Measurements from ENCODE around the gene SLC25A24.

Gene SLC25A24

DNA sequence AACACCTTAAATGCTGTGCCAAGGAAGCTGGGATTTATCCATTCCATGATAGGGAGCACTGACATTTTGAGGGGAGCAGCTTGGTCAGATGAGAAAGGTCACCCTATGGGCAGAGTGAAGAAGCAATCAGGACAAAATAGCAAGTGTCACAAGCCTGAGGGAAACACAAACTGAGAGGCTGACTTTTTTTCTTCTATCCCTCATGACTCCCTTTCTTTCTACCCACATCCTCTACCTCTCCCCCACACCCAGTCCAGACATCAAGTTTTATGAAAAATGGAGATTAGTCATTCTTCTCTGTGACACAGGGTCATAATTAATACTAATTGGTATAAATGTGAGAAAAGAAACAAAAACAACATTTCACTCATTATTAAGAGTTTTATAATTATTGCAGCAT lies 103.1 kb downstream of the SLC25A24 start:
- DNase-seq (ENCODE audit: low spot score) = no peak

DNA sequence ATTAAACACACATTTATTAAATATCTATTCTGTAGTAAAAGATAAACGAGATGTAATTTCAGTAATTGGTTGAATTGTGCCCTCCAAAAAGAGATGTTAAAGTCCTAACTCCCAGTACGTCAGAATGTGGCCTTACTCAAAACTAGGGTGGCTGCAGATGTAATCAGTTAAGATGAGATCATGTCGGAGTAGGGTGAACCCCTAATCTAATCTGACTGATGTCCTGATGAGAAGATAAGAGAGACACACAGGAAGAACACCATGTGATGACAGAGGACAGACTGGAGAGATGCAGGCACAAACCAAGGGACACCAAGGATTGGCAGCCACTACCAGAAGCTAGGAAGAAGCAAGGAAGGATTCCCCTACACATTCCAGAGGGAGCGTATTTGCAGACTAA lies 104.1 kb downstream of the SLC25A24 start:
- no peak for DNase-seq (ENCODE audit: low spot score)

DNA sequence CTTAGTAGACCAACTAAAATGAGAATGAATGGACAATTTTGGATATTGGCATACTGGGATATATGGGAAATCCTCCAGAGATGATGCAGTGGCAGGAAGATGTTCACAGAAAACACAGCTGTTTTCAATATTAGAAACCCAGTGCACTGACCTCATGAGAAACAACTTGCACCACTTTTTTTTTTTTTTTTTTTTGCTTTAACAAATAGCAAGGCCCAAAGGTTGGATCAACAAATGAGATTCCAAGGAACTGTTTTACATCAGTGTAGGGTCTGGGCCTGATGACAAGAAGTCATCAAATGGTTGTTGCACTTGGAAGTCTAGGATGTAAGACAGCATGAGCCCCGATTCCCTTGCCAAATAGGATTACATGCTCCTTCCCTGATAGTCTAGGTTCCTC lies 110.7 kb downstream of the SLC25A24 start:
- DNase-seq (ENCODE audit: low spot score) = no peak

DNA sequence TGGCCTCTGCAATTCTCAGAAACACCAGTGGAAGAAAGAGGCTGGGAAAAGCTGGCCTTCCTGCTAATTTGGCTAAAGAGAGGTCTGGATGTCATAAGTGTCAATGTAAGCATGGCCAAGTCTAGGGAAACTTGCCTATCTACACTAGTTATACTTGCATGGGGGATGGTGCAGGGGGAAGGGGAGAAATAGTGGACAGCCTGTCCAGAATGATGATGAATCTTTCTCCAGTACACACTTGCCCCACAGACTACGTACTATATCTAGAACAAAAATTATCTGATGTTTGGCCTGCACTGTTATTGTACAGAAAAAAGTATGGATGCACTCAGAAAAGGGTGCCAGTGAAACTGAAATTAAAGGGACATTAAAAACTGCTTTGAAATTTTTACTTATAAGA lies 114.5 kb downstream of the SLC25A24 start:
- DNase-seq (ENCODE audit: low spot score) = no peak

DNA sequence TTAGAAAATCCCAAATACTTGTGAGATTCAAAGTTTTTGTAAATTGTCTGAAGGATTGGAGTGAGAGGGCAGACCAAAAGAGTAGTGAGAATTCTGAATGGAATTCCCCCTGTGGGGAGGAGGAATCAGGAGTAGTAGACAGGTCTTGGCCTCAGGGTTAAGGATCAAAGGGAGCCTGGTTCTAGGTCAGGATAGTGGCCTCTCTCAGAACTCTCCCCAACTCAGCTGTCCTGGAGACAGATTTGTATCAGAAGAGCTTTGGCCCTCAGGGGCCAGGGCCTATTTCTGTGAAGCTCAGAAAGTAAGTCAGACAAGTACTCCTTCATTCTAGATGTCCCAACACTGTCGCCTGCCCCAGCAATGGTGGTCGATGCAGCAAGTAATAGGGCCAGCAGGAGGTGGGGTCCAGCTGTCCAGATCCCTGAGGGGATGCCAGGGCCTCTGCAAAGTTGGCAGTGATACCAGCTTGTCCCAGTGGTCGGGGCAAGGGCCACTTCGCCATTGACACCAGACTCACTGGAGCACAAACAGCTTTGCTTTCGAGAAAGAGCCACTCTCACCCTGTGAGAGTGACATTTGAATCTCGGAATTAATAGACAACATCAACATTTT lies 115.2 kb downstream of the SLC25A24 start:
- no peak for DNase-seq (ENCODE audit: low spot score)

All from CD4-positive, alpha-beta T cell treated with Interleukin-6 at 100 ng/mL for 8 hours (primary cell).